Gastroesophageal sphincter (tissue), 3 donors: Measurements from ENCODE around the gene EEF1AKMT3.

Experiments used
- CTCF ChIP-seq, 4 experiments: fragments of 200-600 bp in 2 of 4; fragments of 450-650 bp in 2 of 4; sonication (generic) in 1 of 4; IDR thresholded peaks; one replicate each; pipeline ENCODE4 v1.5.1; 2017 to 2019; ENCODE audit warnings: antibody characterized with exemption in 4 of 4, mild to moderate bottlenecking in 2 of 4, moderate library complexity in 2 of 4
- POLR2A ChIP-seq, 2 donors: fragments of 450-650 bp; IDR thresholded peaks; one replicate each; pipeline ENCODE4 v1.6.1; 2017; ENCODE audit warnings: antibody characterized with exemption in 2 of 2, mild to moderate bottlenecking in 2 of 2, moderate library complexity in 1 of 2
- POLR2AphosphoS5 ChIP-seq: sonication (generic); formaldehyde crosslinking; IDR thresholded peaks from one replicate; pipeline ENCODE4 v1.6.1; 2017; ENCODE audit warnings: antibody characterized with exemption

DNA sequence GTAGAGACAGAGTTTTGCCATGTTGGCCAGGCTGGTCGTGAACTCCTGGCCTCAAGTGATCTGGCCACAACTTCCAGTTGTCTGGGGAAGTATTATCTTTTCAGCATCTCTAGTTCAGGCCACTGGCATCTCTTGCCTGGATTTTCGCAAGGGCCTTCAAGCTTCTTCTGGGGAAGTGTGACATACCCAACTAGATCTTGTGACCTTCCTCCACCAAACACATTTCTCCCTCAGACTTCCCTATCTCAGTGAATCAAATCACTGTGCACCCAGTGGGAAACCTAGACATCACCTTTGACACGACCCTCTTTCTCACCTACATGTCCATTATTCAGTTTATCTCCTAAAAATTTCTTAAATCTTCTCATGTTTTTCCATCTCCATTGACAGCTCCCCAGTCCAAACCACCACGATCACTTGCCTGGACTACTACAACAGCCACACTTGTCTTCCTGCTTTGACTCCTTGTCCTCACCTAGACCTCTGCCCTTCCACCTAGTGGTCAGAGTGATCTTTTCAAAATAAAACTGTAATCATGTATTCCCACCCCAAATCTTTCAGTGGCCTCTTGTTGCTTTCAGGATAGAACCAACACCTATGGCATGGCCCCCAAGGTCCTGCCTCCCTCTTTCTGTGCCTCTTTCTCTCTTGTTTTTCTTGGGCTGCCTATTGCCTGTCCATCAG is 3.3 kb downstream of the EEF1AKMT3 start:
- TF ChIP-seq CTCF (IDR thresholded peaks at IDR 0.05) (no peak), POLR2A (IDR thresholded peaks at IDR 0.05) (no peak), POLR2AphosphoS5 (no peak)
